A673 (cell line): ENCODE results near the gene TREX2. TPM values are rescaled to one million over a fixed set of nuclear protein-coding genes. Genes with fewer than 3 reads are reported as not detected.

ENCODE experiments used
- BruUV-seq: library from RNA; stranded (reverse); fragments of 400-500 nt; replicated peaks from 2 replicates; lab custom pipeline; 2021; lab: Mats Ljungman, UMichigan
- CTCF ChIA-PET: fragments of 300-600 bp; sonication (Branson Sonifier 250); formaldehyde crosslinking; loops from one replicate; lab custom pipeline; 2022; ENCODE audit warnings: antibody characterized with exemption; lab: Charles Lee
- POLR2A ChIA-PET: fragments of 300-600 bp; sonication (Branson Sonifier 250); formaldehyde crosslinking; loops from one replicate; lab custom pipeline; 2022; ENCODE audit warnings: antibody characterized with exemption; ENCODE audit not compliant: low non-redundant PET; lab: Charles Lee
- DNase-seq: peaks from one replicate; pipeline ENCODE4 v3.0.0-alpha.2; 2015; ENCODE audit warnings: low spot score
- H3K27ac ChIP-seq: fragments of 200-600 bp; sonication (generic); 2 replicates; pipeline ENCODE4 v1.5.1; 2016; ENCODE audit warnings: mixed run types, low read depth, mild to moderate bottlenecking, mixed read lengths, antibody characterized with exemption, low read length; ENCODE audit not compliant: poor library complexity, severe bottlenecking
- H3K27me3 ChIP-seq: fragments of 200-600 bp; sonication (generic); replicated peaks from 2 replicates; pipeline ENCODE4 v1.6.1; 2017; ENCODE audit warnings: mixed run types, low read depth, mild to moderate bottlenecking, mixed read lengths, antibody characterized with exemption, low read length; ENCODE audit not compliant: insufficient read depth, poor library complexity
- H3K36me3 ChIP-seq: fragments of 200-600 bp; sonication (generic); 2 replicates; pipeline ENCODE4 v1.6.1; 2016; ENCODE audit warnings: mixed run types, mild to moderate bottlenecking, mixed read lengths, antibody characterized with exemption, low read length; ENCODE audit not compliant: insufficient read depth, poor library complexity, severe bottlenecking
- H3K4me1 ChIP-seq: fragments of 200-600 bp; sonication (generic); 2 replicates; pipeline ENCODE4 v1.6.1; 2017; ENCODE audit warnings: mixed run types, mild to moderate bottlenecking, mixed read lengths, antibody characterized with exemption, low read length; ENCODE audit not compliant: insufficient read depth, poor library complexity, severe bottlenecking
- H3K4me3 ChIP-seq: fragments of 200-600 bp; sonication (generic); 2 replicates; pipeline ENCODE4 v1.5.1; 2016; ENCODE audit warnings: low read depth, mixed run types, mild to moderate bottlenecking, mixed read lengths, low read length; ENCODE audit not compliant: poor library complexity, severe bottlenecking
- H3K9me3 ChIP-seq: fragments of 200-600 bp; sonication (generic); 2 replicates; pipeline ENCODE4 v1.6.1; 2016; ENCODE audit warnings: mixed run types, low read depth, mild to moderate bottlenecking, mixed read lengths, antibody characterized with exemption, low read length; ENCODE audit not compliant: poor library complexity, severe bottlenecking
- EZH2 ChIP-seq: fragments of 200-600 bp; sonication (generic); IDR thresholded peaks from 2 replicates; pipeline ENCODE4 v1.6.1; 2017; ENCODE audit warnings: borderline replicate concordance, low read depth, mild to moderate bottlenecking, mixed read lengths, antibody characterized with exemption, low read length; ENCODE audit not compliant: poor library complexity, severe bottlenecking
- intact Hi-C: fragments of 100-400 bp; cut with micrococcal nuclease; formaldehyde crosslinking; loops from one replicate; pipeline ENCODE4 v1.10.0; 2022; ENCODE audit not compliant: unreplicated experiment
- total RNA-seq: library from RNA; stranded (reverse); gene quantifications from 2 replicates; pipeline ENCODE4 v1.2.3, GENCODE V29; 2021
- TF ChIP-seq, protein P1 (sequence below): fragments of 300-800, 200-600 bp; sonication (generic); conservative IDR thresholded peaks from 2 replicates; pipeline ENCODE4 v1.5.1; 2017; ENCODE audit warnings: low read depth, mild to moderate bottlenecking, antibody characterized with exemption, low read length, moderate library complexity, mixed read lengths

Gene TREX2
- total RNA-seq, 1 experiment from 2014 or later = 0.77 TPM

DNA sequence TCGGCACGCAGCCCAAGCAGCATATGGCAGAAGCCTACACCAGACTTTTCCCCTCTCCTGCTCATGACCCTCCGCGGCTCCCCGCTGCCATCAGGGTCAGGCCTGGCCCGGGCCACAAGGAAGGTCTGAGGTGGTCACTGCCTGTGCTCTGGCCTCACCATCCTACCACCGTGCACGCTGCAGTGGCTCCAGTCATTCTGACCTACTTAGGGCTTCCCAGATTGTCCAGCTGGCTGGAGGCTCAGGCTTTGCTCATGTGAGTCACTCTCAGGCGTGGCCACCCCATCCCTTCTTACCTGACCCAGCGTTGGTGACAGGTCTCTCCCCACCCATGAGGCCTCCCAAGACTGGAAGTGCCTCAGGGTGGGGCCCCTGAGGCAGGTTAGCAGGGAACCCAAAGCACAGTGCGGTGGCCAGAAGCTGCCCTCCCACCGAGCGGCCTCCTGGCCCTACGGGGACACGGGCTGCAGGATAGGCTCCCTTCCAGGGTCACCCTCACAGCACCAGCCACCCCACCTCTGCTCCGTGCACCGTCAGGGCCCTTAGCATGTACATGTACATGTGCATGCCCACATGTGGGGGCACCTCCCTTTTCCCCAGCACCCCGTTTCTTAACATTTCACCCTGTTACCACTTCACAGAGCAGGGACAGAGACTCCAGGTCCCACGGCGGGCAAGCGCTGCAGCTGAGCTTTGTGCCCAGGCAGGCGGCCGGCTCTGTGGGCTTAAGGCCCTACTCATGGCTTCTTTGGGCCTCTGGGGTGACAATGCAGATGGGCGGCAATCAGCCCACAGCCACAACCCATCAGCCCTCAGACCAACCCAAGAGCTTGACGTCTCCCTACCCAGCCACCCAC, 2.2 kb downstream of the TREX2 start:
- POLR2A ChIA-PET = no interaction called here

DNA sequence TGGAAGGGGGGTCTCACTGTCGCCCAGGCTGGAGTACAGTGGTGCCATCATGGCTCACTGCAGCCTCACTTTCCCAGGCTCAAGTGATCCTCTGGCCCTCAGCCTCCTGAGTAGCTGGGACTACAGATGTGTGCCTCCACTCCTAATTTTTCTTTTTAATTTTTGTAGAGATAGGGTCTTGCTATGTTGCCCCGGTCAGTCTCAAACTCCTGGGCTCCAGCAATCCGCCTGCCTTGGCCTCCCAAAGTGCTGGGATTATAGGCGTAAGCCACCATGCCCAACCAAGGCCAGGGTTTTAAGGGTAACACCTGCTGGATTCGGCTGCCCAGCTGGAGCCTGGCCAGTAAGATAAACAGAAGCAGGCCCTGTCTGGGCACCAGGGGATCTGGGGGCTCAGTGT, 3.4 kb downstream of the TREX2 start:
- Histone ChIP-seq H3K27me3 (no peaks in the 10 kb centered on the region), H3K36me3 (no peaks in the 10 kb centered on the region), H3K4me3 (no peak overlapping the region), H3K4me1 (no peaks in the 10 kb centered on the region), H3K9me3 (no peaks in the 10 kb centered on the region), H3K27ac (no peak overlapping the region)
- ChIA-PET POLR2A (no interaction called here), CTCF (no interaction called here)
- TF ChIP-seq, protein P1, sequence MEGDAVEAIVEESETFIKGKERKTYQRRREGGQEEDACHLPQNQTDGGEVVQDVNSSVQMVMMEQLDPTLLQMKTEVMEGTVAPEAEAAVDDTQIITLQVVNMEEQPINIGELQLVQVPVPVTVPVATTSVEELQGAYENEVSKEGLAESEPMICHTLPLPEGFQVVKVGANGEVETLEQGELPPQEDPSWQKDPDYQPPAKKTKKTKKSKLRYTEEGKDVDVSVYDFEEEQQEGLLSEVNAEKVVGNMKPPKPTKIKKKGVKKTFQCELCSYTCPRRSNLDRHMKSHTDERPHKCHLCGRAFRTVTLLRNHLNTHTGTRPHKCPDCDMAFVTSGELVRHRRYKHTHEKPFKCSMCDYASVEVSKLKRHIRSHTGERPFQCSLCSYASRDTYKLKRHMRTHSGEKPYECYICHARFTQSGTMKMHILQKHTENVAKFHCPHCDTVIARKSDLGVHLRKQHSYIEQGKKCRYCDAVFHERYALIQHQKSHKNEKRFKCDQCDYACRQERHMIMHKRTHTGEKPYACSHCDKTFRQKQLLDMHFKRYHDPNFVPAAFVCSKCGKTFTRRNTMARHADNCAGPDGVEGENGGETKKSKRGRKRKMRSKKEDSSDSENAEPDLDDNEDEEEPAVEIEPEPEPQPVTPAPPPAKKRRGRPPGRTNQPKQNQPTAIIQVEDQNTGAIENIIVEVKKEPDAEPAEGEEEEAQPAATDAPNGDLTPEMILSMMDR = no peak
- intact Hi-C loops = no loop called here
- DNase-seq = no peak
- BruUV-seq = no TSS peak

More for the DNA sequence above, 2.2 kb downstream of the TREX2 start:
- Histone ChIP-seq H3K27ac (no peak overlapping the region), H3K4me1 (no peaks in the 10 kb centered on the region), H3K4me3 (no peak overlapping the region), H3K27me3 (no peaks in the 10 kb centered on the region), H3K36me3 (no peaks in the 10 kb centered on the region), H3K9me3 (no peaks in the 10 kb centered on the region)
- DNase-seq = no peak
- CTCF ChIA-PET = no interaction called here
- intact Hi-C loops = no loop called here
- TF ChIP-seq, protein P1 = no peak
- no peak for TF ChIP-seq EZH2
- BruUV-seq = no TSS peak

DNA sequence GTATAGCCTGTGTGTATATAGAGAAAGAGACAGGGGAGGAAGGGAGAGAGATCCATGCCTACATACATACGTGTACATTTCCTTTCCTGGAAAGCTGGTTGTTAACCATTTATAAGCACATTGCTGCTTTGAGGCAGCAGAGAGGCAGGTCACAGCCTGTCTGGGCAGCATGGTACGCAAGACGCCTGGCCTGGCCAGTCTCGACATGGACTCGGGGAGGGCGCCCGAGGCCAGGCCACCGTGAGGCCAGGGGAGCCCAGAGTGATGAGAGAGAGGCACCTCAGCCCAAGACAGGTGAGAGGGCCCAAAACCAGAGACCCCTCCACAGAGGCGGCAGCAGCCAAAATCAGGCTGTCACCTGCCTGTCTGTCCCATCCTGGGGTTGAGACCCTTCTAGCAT, 3.9 kb downstream of the TREX2 start:
- no peaks in the 10 kb centered on the region for H3K9me3 ChIP-seq
- CTCF ChIA-PET = no interaction called here
- intact Hi-C loops = no loop called here
- no peaks in the 10 kb centered on the region for H3K27me3 ChIP-seq
- no peak overlapping the region for H3K4me3 ChIP-seq
- H3K4me1 ChIP-seq = no peaks in the 10 kb centered on the region
- BruUV-seq = no TSS peak
- DNase-seq = no peak
- H3K36me3 ChIP-seq = no peaks in the 10 kb centered on the region
- no peak overlapping the region for H3K27ac ChIP-seq
- no peak for TF ChIP-seq EZH2
- TF ChIP-seq, protein P1 = no peak
- POLR2A ChIA-PET = no interaction called here
